GM12878 (cell line): ENCODE data around the gene ZNF425. TPM values are rescaled to one million over a fixed set of nuclear protein-coding genes. Genes with fewer than 3 reads are reported as not detected.

Experiments used
- BACH1 ChIP-seq: fragments of 450-650 bp; IDR thresholded peaks from 2 replicates; pipeline ENCODE4 v1.6.1; 2017; ENCODE audit warnings: mild to moderate bottlenecking, borderline replicate concordance
- BCL11A ChIP-seq: IDR thresholded peaks from 2 replicates; pipeline ENCODE4 v1.6.1; 2011; ENCODE audit warnings: low read depth, low read length
- BCL3 ChIP-seq: IDR thresholded peaks from 2 replicates; pipeline ENCODE4 v1.6.1; 2011; ENCODE audit warnings: borderline replicate concordance, low read depth, mild to moderate bottlenecking, moderate library complexity, low read length; ENCODE audit not compliant: insufficient read depth, poor library complexity, severe bottlenecking
- CBX3 ChIP-seq: fragments of 200-600 bp; sonication (generic); IDR thresholded peaks from 2 replicates; pipeline ENCODE4 v1.6.1; 2016; ENCODE audit warnings: low read depth, borderline replicate concordance
- CBX5 ChIP-seq: sonication (generic); IDR thresholded peaks from 2 replicates; pipeline ENCODE4 v1.6.1; 2016; ENCODE audit warnings: low read depth, moderate library complexity, mild to moderate bottlenecking, inconsistent platforms
- E2F4 ChIP-seq: IDR thresholded peaks from 2 replicates; pipeline ENCODE4 v1.6.1; 2012; ENCODE audit warnings: low read depth, low read length, improper control_type of control experiment
- EZH2 ChIP-seq: IDR thresholded peaks from 2 replicates; pipeline ENCODE4 v1.6.1; 2012; ENCODE audit warnings: low read depth, mild to moderate bottlenecking, control low read depth, inconsistent platforms, low read length, borderline replicate concordance; ENCODE audit not compliant: control insufficient read depth
- GABPA ChIP-seq: IDR thresholded peaks from 2 replicates; pipeline ENCODE4 v1.6.1; 2014; ENCODE audit warnings: antibody characterized with exemption, low read depth, mild to moderate bottlenecking, inconsistent platforms
- IRF3 ChIP-seq: fragments of 450-650 bp; IDR thresholded peaks from 2 replicates; pipeline ENCODE4 v1.6.1; 2014; ENCODE audit warnings: mild to moderate bottlenecking
- MAX ChIP-seq: IDR thresholded peaks from 2 replicates; pipeline ENCODE4 v1.6.1; 2012; ENCODE audit warnings: low read depth, low read length, improper control_type of control experiment
- NBN ChIP-seq: fragments of 450-650 bp; IDR thresholded peaks from 2 replicates; pipeline ENCODE4 v1.6.1; 2016
- NR2F1 ChIP-seq: fragments of 450-650 bp; conservative IDR thresholded peaks from 2 replicates; pipeline ENCODE4 v1.6.1; 2017; ENCODE audit warnings: mild to moderate bottlenecking
- POLR2AphosphoS5 ChIP-seq: IDR thresholded peaks from 2 replicates; pipeline ENCODE4 v1.6.1; 2011; ENCODE audit warnings: mild to moderate bottlenecking, low read length, inconsistent platforms
- RELB ChIP-seq: fragments of 450-650 bp; IDR thresholded peaks from 2 replicates; pipeline ENCODE4 v1.6.1; 2017; ENCODE audit warnings: low read depth, mild to moderate bottlenecking, moderate library complexity
- RUNX3 ChIP-seq: IDR thresholded peaks from 2 replicates; pipeline ENCODE4 v1.6.1; 2012; ENCODE audit warnings: low read length, inconsistent platforms
- STAT3 ChIP-seq: IDR thresholded peaks from 2 replicates; pipeline ENCODE4 v1.6.1; 2011; ENCODE audit warnings: low read depth, low read length, improper control_type of control experiment
- TAF1 ChIP-seq: IDR thresholded peaks from 2 replicates; pipeline ENCODE4 v1.6.1; 2011; ENCODE audit warnings: mild to moderate bottlenecking, low read depth, low read length, borderline replicate concordance
- TCF3 ChIP-seq: IDR thresholded peaks from 2 replicates; pipeline ENCODE4 v1.6.1; 2012; ENCODE audit warnings: low read depth, mild to moderate bottlenecking, low read length, borderline replicate concordance; ENCODE audit not compliant: insufficient read depth
- ZNF207 ChIP-seq: fragments of 450-650 bp; IDR thresholded peaks from 2 replicates; pipeline ENCODE4 v1.6.1; 2014; ENCODE audit warnings: antibody characterized with exemption, mild to moderate bottlenecking, borderline replicate concordance
- ZNF384 ChIP-seq: IDR thresholded peaks from 2 replicates; pipeline ENCODE4 v1.6.1; 2012; ENCODE audit warnings: low read depth, mild to moderate bottlenecking, low read length, improper control_type of control experiment, borderline replicate concordance
- polyA plus RNA-seq, 11 experiments: library from polyadenylated mRNA; depleted of rRNA in 4 of 11; unstranded in 6 of 11; stranded (reverse) in 5 of 11; fragments of >200 nt; fragmentation: Nextera tagmentation in 4 of 11; fragmentation: Illumina TruSeq in 1 of 11; extraction: Ambion mirVana in 4 of 11; extraction: Trizol in 1 of 11; gene quantifications; 1 replicate in 1 of 11; 2 replicates in 10 of 11; pipeline versions ENCODE4 v1.2.1 to v1.2.3, GENCODE V29; 2011 to 2016; ENCODE audit warnings: inconsistent platforms in 2 of 11, missing spikeins in 2 of 11, low read depth in 1 of 11
- total RNA-seq, 4 experiments: library from RNA; depleted of rRNA in 3 of 4; stranded (reverse); fragments of >200 nt in 3 of 4; fragmentation: Illumina TruSeq in 1 of 4; extraction: Trizol in 1 of 4; gene quantifications; 2 replicates each; pipeline versions ENCODE4 v1.2.1 to v1.2.3, GENCODE V29; 2013 to 2021

ZNF425 gene
- total and polyA plus RNA-seq, 10 of the 15 experiments (the other 5 are each of a cell fraction or from before 2014, with no cell fraction given) = 0.19 to 1.8 (median 0.91) TPM

GRCh38 chr7:149125863-149126661 is at the start of gene ZNF425 (continued):
- TF ChIP-seq E2F4 = peak; percentile 60; the same call in 1 of the 2 replicates
- peak; percentile 95 for TF ChIP-seq BACH1
- TF ChIP-seq RUNX3 = peak; percentile 49
- TF ChIP-seq ZNF207 = peak; percentile 92
- TF ChIP-seq POLR2AphosphoS5 = peak; percentile 92; the same call in 1 of the 2 replicates
- peak; percentile 78 for TF ChIP-seq GABPA
- peak; percentile 43; the same call in 1 of the 2 replicates for TF ChIP-seq RELB
- TF ChIP-seq BCL3 = peak; percentile 34
- TF ChIP-seq TCF3 = peak; percentile 66
- TF ChIP-seq NR2F1 = no peak; the same call in 1 of the 2 replicates
- TF ChIP-seq ZNF384 = 0 out of 2 replicates have a peak, but pooled peaks have one; percentile 19
- 0 out of 2 replicates have a peak, but pooled peaks have one; percentile 22 for TF ChIP-seq BCL11A
- TF ChIP-seq STAT3 = no peak
- TF ChIP-seq CBX5 = peak; percentile 78; the same call in 1 of the 2 replicates
- peak; percentile 85; the same call in 1 of the 2 replicates for TF ChIP-seq NBN
- TF ChIP-seq CBX3 = no peak
- no peak for TF ChIP-seq IRF3
- TF ChIP-seq TAF1 = peak; percentile 93
- peak; percentile 77 for TF ChIP-seq MAX
- TF ChIP-seq EZH2 = no peak
